Measurements from ENCODE around the gene BICD2. TPM values are rescaled to one million over a fixed set of nuclear protein-coding genes. Genes with fewer than 3 reads are reported as not detected.

The BICD2 gene
- total and polyA plus RNA-seq, 10 of the 15 experiments (the other 5 are each of a cell fraction or from before 2014, with no cell fraction given): 5.3 to 25.5 (median 14.4) TPM

DNA sequence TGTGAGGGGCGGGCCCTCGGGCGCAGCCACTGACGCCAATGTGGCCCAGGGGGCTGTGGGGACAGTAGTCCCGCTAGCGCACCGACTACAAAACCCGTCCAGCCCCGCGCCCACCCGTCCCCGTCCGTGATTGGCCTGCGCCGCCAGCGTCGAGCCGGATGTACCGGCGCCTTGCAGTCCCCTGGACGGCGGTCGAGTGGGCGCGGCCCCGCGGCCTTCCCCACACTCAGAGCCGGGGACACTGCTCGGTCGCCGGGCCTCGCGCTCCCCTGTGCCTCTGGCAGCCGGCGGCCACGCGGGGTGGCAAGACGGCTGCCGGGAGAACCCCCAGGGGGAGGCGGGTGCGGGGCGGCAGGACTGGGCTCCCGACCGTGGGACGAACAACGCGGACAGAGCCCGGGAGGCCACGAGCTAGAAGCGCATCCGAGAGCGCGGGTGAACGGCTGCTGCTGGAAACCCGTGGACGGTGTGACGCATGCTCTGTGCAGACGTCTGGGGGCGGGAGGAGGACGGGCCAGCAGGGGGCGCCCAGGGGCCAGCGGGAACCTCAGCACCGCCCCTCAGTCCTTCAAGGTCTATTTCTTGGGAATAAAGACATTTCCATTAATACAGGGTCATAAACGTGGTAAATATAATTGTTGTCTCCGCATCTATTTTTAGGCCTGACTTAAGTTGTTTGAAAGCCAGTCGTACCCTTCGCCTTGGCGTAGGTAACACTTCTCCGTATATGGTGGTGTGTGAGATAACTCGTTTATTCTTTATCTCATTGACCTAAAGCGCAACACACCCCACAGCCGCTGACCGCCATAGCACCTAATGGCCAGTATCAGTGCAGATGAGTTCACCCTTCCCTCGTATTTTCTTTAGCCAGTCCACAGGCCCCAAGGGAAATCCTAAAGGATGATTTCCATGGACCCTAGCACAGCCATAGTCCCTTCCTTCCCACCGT, 629 bp upstream of the BICD2 start:
- H3K79me2 ChIP-seq (ENCODE audit: control insufficient read depth, insufficient read depth, low read length): peaks cover 42% of the 10 kb centered on the region
- POLR2A ChIA-PET: interaction anchor here (1.3 kb wide), 1 partner anchor 95 kb away, joined by 5 read pairs; the partner anchor contains the start of gene IPPK
- peak overlapping the region; percentile 79 for H2AFZ ChIP-seq (ENCODE audit: control insufficient read depth, low read depth, low read length)
- 2% methylated on average over 65 of the region's 75 CpGs for WGBS (ENCODE audit: insufficient coverage, insufficient replicate concordance, low lambda C conversion rate, missing lambda C conversion rate)
- H3K4me2 ChIP-seq (ENCODE audit: control insufficient read depth, insufficient read depth): peak overlapping the region; percentile 67
- FAIRE-seq: peak; percentile 85
- intact Hi-C loops (cut with micrococcal nuclease; ENCODE audit: unreplicated experiment) (loop anchor here (1.0 to 5.0 kb wide), 3 partner anchors 49 to 112 kb away; partner anchors contain the start of genes IPPK and ZNF484), in situ Hi-C loops (cut with MboI) (no loop called here)
- CTCF ChIA-PET: interaction anchor here (0.6 to 2.9 kb wide), 10 partner anchors 9 to 625 kb away, joined by 3 to 12 read pairs (median 3); partner anchors contain the start of genes CENPP and IPPK
- no peaks in the 10 kb centered on the region for H3K9me3 ChIP-seq (replicated peaks; ENCODE audit: control insufficient read depth, insufficient read depth, low read length)
- H3K27me3 ChIP-seq (replicated peaks in 1 of 2; ENCODE audit: control insufficient read depth in 2 of 2, insufficient read depth in 2 of 2, low read length in 1 of 2): no peaks in the 10 kb centered on the region
- no peaks in the 10 kb centered on the region for H3K36me3 ChIP-seq (ENCODE audit: control insufficient read depth in 2 of 2, insufficient read depth in 2 of 2, low read length in 1 of 2)
- RAD21 ChIA-PET (ENCODE audit: unreplicated experiment): interaction anchor here (0.6 to 1.5 kb wide), 2 partner anchors 25 to 95 kb away, joined by 3 read pairs; partner anchors contain the start of gene IPPK
- ATAC-seq: peak; percentile 93
- TSS peak; percentile 83 for BruUV-seq (replicated peaks)
- SMC1A ChIA-PET (ENCODE audit: uncharacterized antibody, unreplicated experiment): no interaction called here
- H4K20me1 ChIP-seq (ENCODE audit: control insufficient read depth, insufficient read depth): peaks cover 9% of the 10 kb centered on the region; the same call in 1 of the 2 replicates
- peak overlapping the region; percentile 77 for H3K4me3 ChIP-seq
- peak overlapping the region; percentile 89 for H3K27ac ChIP-seq (ENCODE audit: control insufficient read depth, insufficient read depth)
- peaks cover 19% of the 10 kb centered on the region for H3K4me1 ChIP-seq (ENCODE audit: control insufficient read depth, insufficient read depth, low read length)
- DNase-seq (ENCODE audit: low read depth, low spot score): peak; percentile 86
- peak overlapping the region; percentile 81 for H3K9ac ChIP-seq (ENCODE audit: control insufficient read depth, insufficient read depth, low read length)
- no peak for TF ChIP-seq JUND (IDR thresholded peaks at IDR 0.05; ENCODE audit: low read depth, low read length)
- TF ChIP-seq, protein P1, sequence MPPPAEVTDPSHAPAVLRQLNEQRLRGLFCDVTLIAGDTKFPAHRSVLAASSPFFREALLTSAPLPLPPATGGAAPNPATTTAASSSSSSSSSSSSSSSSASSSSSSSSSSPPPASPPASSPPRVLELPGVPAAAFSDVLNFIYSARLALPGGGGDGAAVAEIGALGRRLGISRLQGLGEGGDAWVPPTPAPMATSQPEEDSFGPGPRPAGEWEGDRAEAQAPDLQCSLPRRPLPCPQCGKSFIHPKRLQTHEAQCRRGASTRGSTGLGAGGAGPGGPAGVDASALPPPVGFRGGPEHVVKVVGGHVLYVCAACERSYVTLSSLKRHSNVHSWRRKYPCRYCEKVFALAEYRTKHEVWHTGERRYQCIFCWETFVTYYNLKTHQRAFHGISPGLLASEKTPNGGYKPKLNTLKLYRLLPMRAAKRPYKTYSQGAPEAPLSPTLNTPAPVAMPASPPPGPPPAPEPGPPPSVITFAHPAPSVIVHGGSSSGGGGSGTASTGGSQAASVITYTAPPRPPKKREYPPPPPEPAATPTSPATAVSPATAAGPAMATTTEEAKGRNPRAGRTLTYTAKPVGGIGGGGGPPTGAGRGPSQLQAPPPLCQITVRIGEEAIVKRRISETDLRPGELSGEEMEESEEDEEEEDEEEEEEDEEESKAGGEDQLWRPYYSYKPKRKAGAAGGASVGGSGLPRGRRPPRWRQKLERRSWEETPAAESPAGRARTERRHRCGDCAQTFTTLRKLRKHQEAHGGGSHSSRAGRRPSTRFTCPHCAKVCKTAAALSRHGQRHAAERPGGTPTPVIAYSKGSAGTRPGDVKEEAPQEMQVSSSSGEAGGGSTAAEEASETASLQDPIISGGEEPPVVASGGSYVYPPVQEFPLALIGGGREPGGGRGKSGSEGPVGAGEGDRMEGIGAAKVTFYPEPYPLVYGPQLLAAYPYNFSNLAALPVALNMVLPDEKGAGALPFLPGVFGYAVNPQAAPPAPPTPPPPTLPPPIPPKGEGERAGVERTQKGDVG (CRISPR knock-in tag; IDR thresholded peaks at IDR 0.05): no peak
- TF ChIP-seq ZNF384 (IDR thresholded peaks at IDR 0.05; ENCODE audit: borderline replicate concordance, low read depth, low read length): no peak
- TF ChIP-seq EED (IDR thresholded peaks at IDR 0.05; ENCODE audit: low read depth): no peak
- 0 out of 2 replicates have a peak, but pooled peaks have one; percentile 29 for TF ChIP-seq TCF3 (IDR thresholded peaks at IDR 0.05; ENCODE audit: borderline replicate concordance, insufficient read depth, low read depth, low read length)
- peak; percentile 61; the same call in 1 of the 2 replicates for TF ChIP-seq POLR2AphosphoS2 (IDR thresholded peaks at IDR 0.05; ENCODE audit: low read depth, low read length)
- TF ChIP-seq SMARCA5 (IDR thresholded peaks at IDR 0.05): peak; percentile 99
- TF ChIP-seq CEBPB (IDR thresholded peaks at IDR 0.05; ENCODE audit: borderline replicate concordance in 1 of 2, low read depth in 2 of 2, low read length in 2 of 2): no peak
- TF ChIP-seq HDAC2 (IDR thresholded peaks at IDR 0.05): no peak
- TF ChIP-seq ATF3 (IDR thresholded peaks at IDR 0.05; ENCODE audit: borderline replicate concordance, extremely low read depth, low read depth, low read length): peak; percentile 60; the same call in 1 of the 2 replicates
- TF ChIP-seq KAT2A (conservative IDR thresholded peaks at IDR 0.05; ENCODE audit: control insufficient read depth, low read depth, low read length): no peak
- TF ChIP-seq NFYA (IDR thresholded peaks at IDR 0.05; ENCODE audit: borderline replicate concordance, low read depth, low read length): no peak
- TF ChIP-seq NFIC (IDR thresholded peaks at IDR 0.05; ENCODE audit: low read depth, low read length): no peak
- TF ChIP-seq CHD1 (IDR thresholded peaks at IDR 0.05; ENCODE audit: low read depth, low read length): no peak
- no peak for TF ChIP-seq SPI1 (IDR thresholded peaks at IDR 0.05; ENCODE audit: borderline replicate concordance, insufficient read depth, low read depth, low read length)
- TF ChIP-seq, protein P2, sequence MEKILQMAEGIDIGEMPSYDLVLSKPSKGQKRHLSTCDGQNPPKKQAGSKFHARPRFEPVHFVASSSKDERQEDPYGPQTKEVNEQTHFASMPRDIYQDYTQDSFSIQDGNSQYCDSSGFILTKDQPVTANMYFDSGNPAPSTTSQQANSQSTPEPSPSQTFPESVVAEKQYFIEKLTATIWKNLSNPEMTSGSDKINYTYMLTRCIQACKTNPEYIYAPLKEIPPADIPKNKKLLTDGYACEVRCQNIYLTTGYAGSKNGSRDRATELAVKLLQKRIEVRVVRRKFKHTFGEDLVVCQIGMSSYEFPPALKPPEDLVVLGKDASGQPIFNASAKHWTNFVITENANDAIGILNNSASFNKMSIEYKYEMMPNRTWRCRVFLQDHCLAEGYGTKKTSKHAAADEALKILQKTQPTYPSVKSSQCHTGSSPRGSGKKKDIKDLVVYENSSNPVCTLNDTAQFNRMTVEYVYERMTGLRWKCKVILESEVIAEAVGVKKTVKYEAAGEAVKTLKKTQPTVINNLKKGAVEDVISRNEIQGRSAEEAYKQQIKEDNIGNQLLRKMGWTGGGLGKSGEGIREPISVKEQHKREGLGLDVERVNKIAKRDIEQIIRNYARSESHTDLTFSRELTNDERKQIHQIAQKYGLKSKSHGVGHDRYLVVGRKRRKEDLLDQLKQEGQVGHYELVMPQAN (conservative IDR thresholded peaks at IDR 0.05): peak; percentile 93
- TF ChIP-seq HDAC6 (IDR thresholded peaks at IDR 0.05; ENCODE audit: unreplicated experiment): no peak
